ENCODE results near the gene RELN. TPM values are rescaled to one million over a fixed set of nuclear protein-coding genes. Genes with fewer than 3 reads are reported as not detected.
A peak's percentile ranks its signal among the peaks of the same experiment; 100 is the strongest.

Gene RELN
- total and polyA plus RNA-seq, 9 of the 15 experiments (the other 6 are each of a cell fraction or from before 2014, with no cell fraction given), result 12.9 to 43.2 (median 18.1) TPM

DNA sequence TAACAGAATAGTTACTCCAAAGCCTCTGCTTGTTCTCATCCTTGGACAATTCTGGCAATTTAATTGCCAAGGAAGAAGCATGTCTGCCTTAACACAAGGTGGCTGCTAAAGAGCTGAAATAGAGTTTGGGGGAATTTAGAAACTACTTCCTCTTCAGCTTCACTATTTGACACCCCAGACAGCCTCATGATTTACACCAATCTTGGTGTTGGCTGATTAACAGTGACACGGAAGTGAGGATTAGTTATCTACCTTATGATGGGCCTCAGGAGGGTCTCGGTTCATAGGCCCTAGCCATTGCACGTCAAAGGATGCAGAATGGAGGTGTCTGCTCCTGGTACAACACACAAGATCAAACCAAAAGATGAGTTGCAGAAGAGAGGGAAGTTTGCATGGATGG, 102.4 kb downstream of the RELN start (continued):
- TF ChIP-seq, protein P1, sequence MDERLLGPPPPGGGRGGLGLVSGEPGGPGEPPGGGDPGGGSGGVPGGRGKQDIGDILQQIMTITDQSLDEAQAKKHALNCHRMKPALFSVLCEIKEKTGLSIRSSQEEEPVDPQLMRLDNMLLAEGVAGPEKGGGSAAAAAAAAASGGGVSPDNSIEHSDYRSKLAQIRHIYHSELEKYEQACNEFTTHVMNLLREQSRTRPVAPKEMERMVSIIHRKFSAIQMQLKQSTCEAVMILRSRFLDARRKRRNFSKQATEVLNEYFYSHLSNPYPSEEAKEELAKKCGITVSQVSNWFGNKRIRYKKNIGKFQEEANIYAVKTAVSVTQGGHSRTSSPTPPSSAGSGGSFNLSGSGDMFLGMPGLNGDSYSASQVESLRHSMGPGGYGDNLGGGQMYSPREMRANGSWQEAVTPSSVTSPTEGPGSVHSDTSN (CRISPR knock-in tag; IDR thresholded peaks at IDR 0.05; ENCODE audit: low read depth), result no peak
- TF ChIP-seq, protein P1 (tag; conservative IDR thresholded peaks at IDR 0.05; ENCODE audit: low read depth), result peak; percentile 85
- TF ChIP-seq SRSF7 (optimal IDR thresholded peaks at IDR 0.05; ENCODE audit: low read depth, low read length) (no peak), ZBTB7A (IDR thresholded peaks at IDR 0.05; ENCODE audit: borderline replicate concordance, control insufficient read depth, low read depth, low read length) (0 out of 2 replicates have a peak, but pooled peaks have one; percentile 36), L3MBTL2 (IDR thresholded peaks at IDR 0.05) (0 out of 2 replicates have a peak, but pooled peaks have one; percentile 13), ARID1B (IDR thresholded peaks at IDR 0.05) (peak; percentile 64), ARHGAP35 (IDR thresholded peaks at IDR 0.05; ENCODE audit: partially characterized antibody) (no peak), SMC3 (conservative IDR thresholded peaks at IDR 0.05; ENCODE audit: insufficient read depth, low read depth, low read length) (no peak), CREM (IDR thresholded peaks at IDR 0.05; ENCODE audit: low read depth) (0 out of 2 replicates have a peak, but pooled peaks have one; percentile 14), PTRF (tag; IDR thresholded peaks at IDR 0.05) (no peak), CHD4 (IDR thresholded peaks at IDR 0.05; ENCODE audit: insufficient read depth, insufficient replicate concordance, low read depth, low read length, poor library complexity, severe bottlenecking) (no peak), TEAD4 (IDR thresholded peaks at IDR 0.05; ENCODE audit: low read length) (peak; percentile 45; the same call in 1 of the 2 replicates), TEAD4 (CRISPR knock-in tag; IDR thresholded peaks at IDR 0.05; ENCODE audit: borderline replicate concordance) (no peak), RBM17 (IDR thresholded peaks at IDR 0.05; ENCODE audit: borderline replicate concordance, low read depth, low read length) (no peak), LEF1 (IDR thresholded peaks at IDR 0.05) (0 out of 2 replicates have a peak, but pooled peaks have one; percentile 4), ZNF354B (CRISPR knock-in tag; IDR thresholded peaks at IDR 0.05) (no peak), CEBPB (tag; IDR thresholded peaks at IDR 0.05) (no peak), CHD1 (IDR thresholded peaks at IDR 0.05; ENCODE audit: low read length) (no peak), TCF7 (IDR thresholded peaks at IDR 0.05; ENCODE audit: borderline replicate concordance) (no peak), MTA2 (IDR thresholded peaks at IDR 0.05; ENCODE audit: low read depth) (peak; percentile 11; the same call in 1 of the 2 replicates), NFYB (IDR thresholded peaks at IDR 0.05; ENCODE audit: extremely low read depth, insufficient read length) (no peak), CTBP1 (IDR thresholded peaks at IDR 0.05; ENCODE audit: borderline replicate concordance) (peak; percentile 51; the same call in 1 of the 2 replicates)
- TF ChIP-seq, protein P2, sequence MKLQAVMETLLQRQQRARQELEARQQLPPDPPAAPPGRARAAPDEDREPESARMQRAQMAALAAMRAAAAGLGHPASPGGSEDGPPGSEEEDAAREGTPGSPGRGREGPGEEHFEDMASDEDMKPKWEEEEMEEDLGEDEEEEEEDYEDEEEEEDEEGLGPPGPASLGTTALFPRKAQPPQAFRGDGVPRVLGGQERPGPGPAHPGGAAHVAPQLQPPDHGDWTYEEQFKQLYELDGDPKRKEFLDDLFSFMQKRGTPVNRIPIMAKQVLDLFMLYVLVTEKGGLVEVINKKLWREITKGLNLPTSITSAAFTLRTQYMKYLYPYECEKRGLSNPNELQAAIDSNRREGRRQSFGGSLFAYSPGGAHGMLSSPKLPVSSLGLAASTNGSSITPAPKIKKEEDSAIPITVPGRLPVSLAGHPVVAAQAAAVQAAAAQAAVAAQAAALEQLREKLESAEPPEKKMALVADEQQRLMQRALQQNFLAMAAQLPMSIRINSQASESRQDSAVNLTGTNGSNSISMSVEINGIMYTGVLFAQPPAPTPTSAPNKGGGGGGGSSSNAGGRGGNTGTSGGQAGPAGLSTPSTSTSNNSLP (IDR thresholded peaks at IDR 0.05; ENCODE audit: borderline replicate concordance, low read depth, low read length), result no peak
- TF ChIP-seq, protein P3, sequence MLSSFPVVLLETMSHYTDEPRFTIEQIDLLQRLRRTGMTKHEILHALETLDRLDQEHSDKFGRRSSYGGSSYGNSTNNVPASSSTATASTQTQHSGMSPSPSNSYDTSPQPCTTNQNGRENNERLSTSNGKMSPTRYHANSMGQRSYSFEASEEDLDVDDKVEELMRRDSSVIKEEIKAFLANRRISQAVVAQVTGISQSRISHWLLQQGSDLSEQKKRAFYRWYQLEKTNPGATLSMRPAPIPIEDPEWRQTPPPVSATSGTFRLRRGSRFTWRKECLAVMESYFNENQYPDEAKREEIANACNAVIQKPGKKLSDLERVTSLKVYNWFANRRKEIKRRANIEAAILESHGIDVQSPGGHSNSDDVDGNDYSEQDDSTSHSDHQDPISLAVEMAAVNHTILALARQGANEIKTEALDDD (IDR thresholded peaks at IDR 0.05), result peak; percentile 65; the same call in 1 of the 2 replicates
- TF ChIP-seq, protein P4, sequence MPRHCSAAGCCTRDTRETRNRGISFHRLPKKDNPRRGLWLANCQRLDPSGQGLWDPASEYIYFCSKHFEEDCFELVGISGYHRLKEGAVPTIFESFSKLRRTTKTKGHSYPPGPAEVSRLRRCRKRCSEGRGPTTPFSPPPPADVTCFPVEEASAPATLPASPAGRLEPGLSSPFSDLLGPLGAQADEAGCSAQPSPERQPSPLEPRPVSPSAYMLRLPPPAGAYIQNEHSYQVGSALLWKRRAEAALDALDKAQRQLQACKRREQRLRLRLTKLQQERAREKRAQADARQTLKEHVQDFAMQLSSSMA (CRISPR knock-in tag; IDR thresholded peaks at IDR 0.05), result no peak
